Ishikawa (cell line): Measurements from ENCODE around the gene CDH18.

Experiments used
- CEBPB ChIP-seq: IDR thresholded peaks from 2 replicates; pipeline ENCODE4 v1.6.1; 2012
- CREB1 ChIP-seq: IDR thresholded peaks from 2 replicates; pipeline ENCODE4 v1.6.1; 2012; ENCODE audit warnings: low read depth
- EGR1 ChIP-seq: IDR thresholded peaks from 2 replicates; pipeline ENCODE4 v1.6.1; 2012
- EP300 ChIP-seq: IDR thresholded peaks from 2 replicates; pipeline ENCODE4 v1.6.1; 2012; ENCODE audit warnings: borderline replicate concordance
- MAX ChIP-seq: IDR thresholded peaks from 2 replicates; pipeline ENCODE4 v1.6.1; 2012
- RAD21 ChIP-seq: IDR thresholded peaks from 2 replicates; pipeline ENCODE4 v1.6.1; 2012; ENCODE audit warnings: low read depth
- TAF1 ChIP-seq: IDR thresholded peaks from 2 replicates; pipeline ENCODE4 v1.6.1; 2012; ENCODE audit warnings: low read depth, mild to moderate bottlenecking
- TCF12 ChIP-seq: IDR thresholded peaks from 2 replicates; pipeline ENCODE4 v1.6.1; 2012; ENCODE audit warnings: low read depth
- TEAD4 ChIP-seq: IDR thresholded peaks from 2 replicates; pipeline ENCODE4 v1.6.1; 2012
- YY1 ChIP-seq: IDR thresholded peaks from 2 replicates; pipeline ENCODE4 v1.6.1; 2012; ENCODE audit warnings: low read depth
- TF ChIP-seq, protein P1 (sequence below): IDR thresholded peaks from 2 replicates; pipeline ENCODE4 v1.6.1; 2012; ENCODE audit warnings: low read depth, mild to moderate bottlenecking
- TF ChIP-seq, protein P2 (sequence below): IDR thresholded peaks from 2 replicates; pipeline ENCODE4 v1.6.1; 2012

- TF ChIP-seq TAF1 = no peak
- no peak for TF ChIP-seq CREB1
- TF ChIP-seq EP300 = no peak
- TF ChIP-seq, protein P1, sequence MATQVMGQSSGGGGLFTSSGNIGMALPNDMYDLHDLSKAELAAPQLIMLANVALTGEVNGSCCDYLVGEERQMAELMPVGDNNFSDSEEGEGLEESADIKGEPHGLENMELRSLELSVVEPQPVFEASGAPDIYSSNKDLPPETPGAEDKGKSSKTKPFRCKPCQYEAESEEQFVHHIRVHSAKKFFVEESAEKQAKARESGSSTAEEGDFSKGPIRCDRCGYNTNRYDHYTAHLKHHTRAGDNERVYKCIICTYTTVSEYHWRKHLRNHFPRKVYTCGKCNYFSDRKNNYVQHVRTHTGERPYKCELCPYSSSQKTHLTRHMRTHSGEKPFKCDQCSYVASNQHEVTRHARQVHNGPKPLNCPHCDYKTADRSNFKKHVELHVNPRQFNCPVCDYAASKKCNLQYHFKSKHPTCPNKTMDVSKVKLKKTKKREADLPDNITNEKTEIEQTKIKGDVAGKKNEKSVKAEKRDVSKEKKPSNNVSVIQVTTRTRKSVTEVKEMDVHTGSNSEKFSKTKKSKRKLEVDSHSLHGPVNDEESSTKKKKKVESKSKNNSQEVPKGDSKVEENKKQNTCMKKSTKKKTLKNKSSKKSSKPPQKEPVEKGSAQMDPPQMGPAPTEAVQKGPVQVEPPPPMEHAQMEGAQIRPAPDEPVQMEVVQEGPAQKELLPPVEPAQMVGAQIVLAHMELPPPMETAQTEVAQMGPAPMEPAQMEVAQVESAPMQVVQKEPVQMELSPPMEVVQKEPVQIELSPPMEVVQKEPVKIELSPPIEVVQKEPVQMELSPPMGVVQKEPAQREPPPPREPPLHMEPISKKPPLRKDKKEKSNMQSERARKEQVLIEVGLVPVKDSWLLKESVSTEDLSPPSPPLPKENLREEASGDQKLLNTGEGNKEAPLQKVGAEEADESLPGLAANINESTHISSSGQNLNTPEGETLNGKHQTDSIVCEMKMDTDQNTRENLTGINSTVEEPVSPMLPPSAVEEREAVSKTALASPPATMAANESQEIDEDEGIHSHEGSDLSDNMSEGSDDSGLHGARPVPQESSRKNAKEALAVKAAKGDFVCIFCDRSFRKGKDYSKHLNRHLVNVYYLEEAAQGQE = no peak
- no peak for TF ChIP-seq TEAD4
- no peak for TF ChIP-seq MAX
- TF ChIP-seq, protein P2, sequence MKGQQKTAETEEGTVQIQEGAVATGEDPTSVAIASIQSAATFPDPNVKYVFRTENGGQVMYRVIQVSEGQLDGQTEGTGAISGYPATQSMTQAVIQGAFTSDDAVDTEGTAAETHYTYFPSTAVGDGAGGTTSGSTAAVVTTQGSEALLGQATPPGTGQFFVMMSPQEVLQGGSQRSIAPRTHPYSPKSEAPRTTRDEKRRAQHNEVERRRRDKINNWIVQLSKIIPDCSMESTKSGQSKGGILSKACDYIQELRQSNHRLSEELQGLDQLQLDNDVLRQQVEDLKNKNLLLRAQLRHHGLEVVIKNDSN = no peak
- no peak for TF ChIP-seq TCF12
- no peak for TF ChIP-seq YY1
- no peak for TF ChIP-seq RAD21
- no peak for TF ChIP-seq CEBPB
- no peak for TF ChIP-seq EGR1
These were observed 451.6 kb downstream of the CDH18 start for GRCh38 chr5:19536387-19536786.
